B cell (primary cell): ENCODE results near the gene TANC1. TPM values are rescaled to one million over a fixed set of nuclear protein-coding genes. Genes with fewer than 3 reads are reported as not detected.

ENCODE experiments used
- ATAC-seq: fragments of 200-7000 bp; cut with Tn5 transposase; one replicate; pipeline ENCODE4 v1.10.0; 2021; ENCODE audit warnings: low read depth, mild to moderate bottlenecking, moderate number of reproducible peaks, moderate library complexity
- CTCF ChIA-PET: fragments of 350-600 bp; sonication (Branson Sonifier 250); formaldehyde crosslinking; loops from one replicate; lab custom pipeline; 2021; ENCODE audit warnings: antibody characterized with exemption, inconsistent platforms; lab: Charles Lee
- POLR2A ChIA-PET: fragments of 350-600 bp; sonication (Branson Sonifier 250); formaldehyde crosslinking; loops from one replicate; lab custom pipeline; 2021; ENCODE audit warnings: antibody characterized with exemption; lab: Charles Lee
- DNase-seq: peaks from one replicate; pipeline ENCODE4 v3.0.0; 2013
- H2AFZ ChIP-seq: 2 replicates; pipeline ENCODE4 v1.6.1; 2012; ENCODE audit warnings: mild to moderate bottlenecking, low read depth, low read length; ENCODE audit not compliant: insufficient read depth, poor library complexity, severe bottlenecking
- H3K27ac ChIP-seq, 2 donors: 1 replicate in 1 of 2; 2 replicates in 1 of 2; pipeline ENCODE4 v1.5.1; 2012 to 2013; ENCODE audit warnings: low read length in 2 of 2, mild to moderate bottlenecking in 2 of 2, moderate library complexity in 1 of 2
- H3K27me3 ChIP-seq, 4 experiments: fragments of 200-600 bp in 1 of 4; sonication (generic) in 1 of 4; replicated peaks in 1 of 4; 1 replicate in 2 of 4; 2 replicates in 2 of 4; pipeline versions ENCODE4 v1.6.1 to v1.7.0; 2013 to 2016; ENCODE audit warnings: low read length in 3 of 4, mild to moderate bottlenecking in 2 of 4, mixed read lengths in 1 of 4, moderate library complexity in 1 of 4; ENCODE audit not compliant: insufficient read depth in 4 of 4, control insufficient read depth in 3 of 4; ENCODE audit errors: control extremely low read depth in 1 of 4
- H3K36me3 ChIP-seq, 2 experiments: replicated peaks in 1 of 2; 1 replicate in 1 of 2; 2 replicates in 1 of 2; pipeline versions ENCODE4 v1.6.1 to v1.7.1; 2013; ENCODE audit warnings: low read length in 1 of 2; ENCODE audit not compliant: insufficient read depth in 2 of 2, control insufficient read depth in 1 of 2; ENCODE audit errors: control extremely low read depth in 1 of 2, extremely low read depth in 1 of 2
- H3K4me1 ChIP-seq, 2 donors: fragments of 200-600 bp in 1 of 2; sonication (generic) in 1 of 2; 1 replicate in 1 of 2; 2 replicates in 1 of 2; pipeline versions ENCODE4 v1.5.1 to v1.6.1; 2013 to 2017; ENCODE audit warnings: low read length in 2 of 2; ENCODE audit not compliant: control insufficient read depth in 2 of 2, insufficient read depth in 2 of 2
- H3K4me2 ChIP-seq: replicated peaks from 2 replicates; pipeline ENCODE3; 2012; ENCODE audit warnings: mild to moderate bottlenecking, low read depth, low read length; ENCODE audit not compliant: poor library complexity, severe bottlenecking
- H3K4me3 ChIP-seq, 5 experiments: fragments of 200-600 bp in 1 of 5; sonication (generic) in 1 of 5; 1 replicate in 3 of 5; 2 replicates in 2 of 5; pipeline versions ENCODE4 v1.5.1 to v1.7.0; 2011 to 2016; ENCODE audit warnings: low read length in 4 of 5, mild to moderate bottlenecking in 4 of 5, low read depth in 2 of 5, control low read depth in 1 of 5, moderate library complexity in 1 of 5; ENCODE audit not compliant: insufficient read depth in 1 of 5; ENCODE audit errors: control extremely low read depth in 1 of 5, extremely low read depth in 1 of 5
- H3K79me2 ChIP-seq: fragments of 200-600 bp; sonication (generic); one replicate; pipeline ENCODE4 v1.6.0; 2016; ENCODE audit warnings: low read length; ENCODE audit not compliant: control insufficient read depth, insufficient read depth
- H3K9ac ChIP-seq: fragments of 200-600 bp; sonication (generic); 2 replicates; pipeline ENCODE4 v1.6.1; 2017; ENCODE audit warnings: mild to moderate bottlenecking, low read length, moderate library complexity
- H3K9me3 ChIP-seq, 3 donors: one replicate each; pipeline versions ENCODE4 v1.6.1 to v1.7.1; 2013; ENCODE audit warnings: low read length in 2 of 3; ENCODE audit not compliant: control insufficient read depth in 2 of 3, insufficient read depth in 1 of 3; ENCODE audit errors: control extremely low read depth in 1 of 3
- H4K20me1 ChIP-seq: 2 replicates; pipeline ENCODE4 v1.6.0; 2012; ENCODE audit warnings: mild to moderate bottlenecking, low read length; ENCODE audit not compliant: insufficient read depth, control insufficient read depth, poor library complexity, severe bottlenecking
- H3K27ac Mint-ChIP-seq: one replicate; pipeline ENCODE4 v1.8.0; 2021; ENCODE audit warnings: mixed read lengths
- H3K27me3 Mint-ChIP-seq: one replicate; pipeline ENCODE4 v1.8.0; 2021; ENCODE audit warnings: mixed read lengths
- H3K4me1 Mint-ChIP-seq: one replicate; pipeline ENCODE4 v1.8.0; 2021; ENCODE audit warnings: mixed read lengths
- H3K4me3 Mint-ChIP-seq: one replicate; pipeline ENCODE4 v1.8.0; 2021; ENCODE audit warnings: mixed read lengths
- H3K9me3 Mint-ChIP-seq: one replicate; pipeline ENCODE4 v1.8.0; 2022; ENCODE audit warnings: mixed read lengths; ENCODE audit not compliant: insufficient read depth
- EZH2 ChIP-seq: IDR thresholded peaks from 2 replicates; pipeline ENCODE4 v1.6.1; 2012; ENCODE audit warnings: borderline replicate concordance, low read depth, mild to moderate bottlenecking, moderate library complexity, low read length; ENCODE audit not compliant: insufficient read depth, poor library complexity, severe bottlenecking
- WGBS: methylation state at CpG from one replicate; pipeline ENCODE4 v1.1.5; 2013; ENCODE audit warnings: missing lambda C conversion rate; ENCODE audit not compliant: insufficient coverage; 5-methylcytosine and 5-hydroxymethylcytosine counted together
- intact Hi-C: fragments of 100-400 bp; cut with micrococcal nuclease; formaldehyde crosslinking; loops from one replicate; pipeline ENCODE4 v1.10.0; 2022
- polyA plus RNA-seq: library from polyadenylated mRNA; depleted of rRNA; stranded (reverse); fragments of >200 nt; gene quantifications from 2 replicates; pipeline ENCODE4 v1.2.3, GENCODE V29; 2012
- total RNA-seq, 2 donors: library from RNA; stranded (reverse); fragments of 120-200 nt in 1 of 2; gene quantifications; 1 replicate in 1 of 2; 2 replicates in 1 of 2; pipeline versions ENCODE4 v1.2.3 to v1.2.4, GENCODE V29; 2013 to 2022
- TF ChIP-seq, protein P1 (sequence below): fragments of 200-600 bp; IDR thresholded peaks from one replicate; pipeline ENCODE4 v1.8.0; 2022; ENCODE audit warnings: antibody characterized with exemption, mild to moderate bottlenecking

Gene TANC1
- total and polyA plus RNA-seq, 2 donors (not counting 1 experiment from before 2014, with no cell fraction given): 0.13 TPM; not detected in 1

DNA sequence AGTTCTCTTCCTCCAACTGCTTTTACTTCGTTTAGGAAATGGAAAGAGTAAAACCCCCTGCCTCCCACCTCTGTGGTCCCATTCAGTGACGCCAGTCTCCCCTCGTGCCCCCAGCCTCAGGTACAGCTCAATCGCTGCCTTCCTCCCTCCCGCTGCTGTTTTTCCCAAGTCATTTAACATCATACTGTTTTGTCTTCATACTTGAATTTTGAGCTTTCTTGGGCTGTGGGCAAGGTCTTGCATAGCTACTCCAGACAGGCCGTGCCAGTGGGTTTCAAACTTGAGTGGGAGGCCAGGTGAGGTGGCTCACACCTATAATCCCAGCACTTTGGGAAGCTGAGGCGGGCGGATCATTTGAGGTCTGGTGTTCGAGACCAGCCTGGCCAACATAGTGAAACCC lies 155.3 kb downstream of the TANC1 start:
- H3K27me3 ChIP-seq: peaks cover 0 to 2% (median 0%) of the 10 kb centered on the region in 4 experiments
- H3K27ac Mint-ChIP-seq: no peak overlapping the region
- no peaks in the 10 kb centered on the region for H3K79me2 ChIP-seq
- no peak overlapping the region for H3K27ac ChIP-seq
- H3K9me3 Mint-ChIP-seq: no peaks in the 10 kb centered on the region
- no peak overlapping the region for H3K4me2 ChIP-seq
- no peaks in the 10 kb centered on the region for H4K20me1 ChIP-seq
- intact Hi-C loops: no loop called here
- H3K9ac ChIP-seq: no peak overlapping the region
- CTCF ChIA-PET: no interaction called here
- H3K4me3 Mint-ChIP-seq: no peak overlapping the region
- ATAC-seq (no peak), DNase-seq (no peak)
- H3K4me1 ChIP-seq: peaks cover 3 to 6% of the 10 kb centered on the region in 2 donors
- peaks cover 8% of the 10 kb centered on the region for H3K4me1 Mint-ChIP-seq
- H2AFZ ChIP-seq: no peak overlapping the region
- H3K4me3 ChIP-seq: no peak overlapping the region
- POLR2A ChIA-PET: no interaction called here
- H3K27me3 Mint-ChIP-seq: no peaks in the 10 kb centered on the region
- peaks cover 0 to 3% (median 0%) of the 10 kb centered on the region in 3 donors for H3K9me3 ChIP-seq
- TF ChIP-seq EZH2: no peak
- TF ChIP-seq, protein P1, sequence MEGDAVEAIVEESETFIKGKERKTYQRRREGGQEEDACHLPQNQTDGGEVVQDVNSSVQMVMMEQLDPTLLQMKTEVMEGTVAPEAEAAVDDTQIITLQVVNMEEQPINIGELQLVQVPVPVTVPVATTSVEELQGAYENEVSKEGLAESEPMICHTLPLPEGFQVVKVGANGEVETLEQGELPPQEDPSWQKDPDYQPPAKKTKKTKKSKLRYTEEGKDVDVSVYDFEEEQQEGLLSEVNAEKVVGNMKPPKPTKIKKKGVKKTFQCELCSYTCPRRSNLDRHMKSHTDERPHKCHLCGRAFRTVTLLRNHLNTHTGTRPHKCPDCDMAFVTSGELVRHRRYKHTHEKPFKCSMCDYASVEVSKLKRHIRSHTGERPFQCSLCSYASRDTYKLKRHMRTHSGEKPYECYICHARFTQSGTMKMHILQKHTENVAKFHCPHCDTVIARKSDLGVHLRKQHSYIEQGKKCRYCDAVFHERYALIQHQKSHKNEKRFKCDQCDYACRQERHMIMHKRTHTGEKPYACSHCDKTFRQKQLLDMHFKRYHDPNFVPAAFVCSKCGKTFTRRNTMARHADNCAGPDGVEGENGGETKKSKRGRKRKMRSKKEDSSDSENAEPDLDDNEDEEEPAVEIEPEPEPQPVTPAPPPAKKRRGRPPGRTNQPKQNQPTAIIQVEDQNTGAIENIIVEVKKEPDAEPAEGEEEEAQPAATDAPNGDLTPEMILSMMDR: no peak
- H3K36me3 ChIP-seq: no peaks in the 10 kb centered on the region
- 88% methylated on average over 3 of the region's 9 CpGs for WGBS

DNA sequence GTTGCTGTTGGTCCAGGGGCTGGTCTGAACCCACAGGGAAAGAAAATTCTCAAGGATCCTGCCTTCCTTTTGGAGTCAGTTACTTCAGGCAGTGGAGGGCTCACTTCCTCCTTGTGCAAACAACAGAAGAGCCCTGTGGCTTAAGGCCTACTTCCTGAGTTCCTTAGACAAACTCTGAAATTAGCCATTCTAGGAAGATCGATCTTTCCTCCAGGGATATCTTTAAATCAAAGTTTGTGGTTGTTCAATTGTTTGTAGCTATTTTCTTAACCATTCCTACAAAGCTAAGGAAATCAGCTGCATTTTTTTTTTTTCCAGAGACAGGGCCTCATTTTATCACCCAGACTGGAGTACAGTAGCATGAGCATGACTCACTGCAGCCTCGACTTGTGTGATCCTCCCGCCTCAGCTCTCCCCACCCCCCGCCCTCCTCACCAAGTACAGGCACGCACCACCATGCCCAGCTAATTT lies 156.0 kb downstream of the TANC1 start:
- H3K79me2 ChIP-seq: no peaks in the 10 kb centered on the region
- H3K4me3 ChIP-seq: no peak overlapping the region
- H3K9me3 ChIP-seq: peaks cover 0 to 3% (median 0%) of the 10 kb centered on the region in 3 donors
- Mint-ChIP-seq H3K4me1 (peaks cover 8% of the 10 kb centered on the region), H3K4me3 (no peak overlapping the region), H3K27ac (no peak overlapping the region), H3K27me3 (no peaks in the 10 kb centered on the region), H3K9me3 (no peaks in the 10 kb centered on the region)
- no peak for DNase-seq
- no peak for ATAC-seq
- no peak overlapping the region for H3K27ac ChIP-seq
- CTCF ChIA-PET: no interaction called here
- POLR2A ChIA-PET: no interaction called here
- H3K4me1 ChIP-seq: peaks cover 3 to 6% of the 10 kb centered on the region in 2 donors
- WGBS: no CpG with 5 or more reads among the region's 5 CpGs
- H3K27me3 ChIP-seq: peaks cover 0 to 2% (median 0%) of the 10 kb centered on the region in 4 experiments
- H4K20me1 ChIP-seq: no peaks in the 10 kb centered on the region
- H2AFZ ChIP-seq: peak overlapping the region; percentile 18
- no peak overlapping the region for H3K9ac ChIP-seq
- no peaks in the 10 kb centered on the region for H3K36me3 ChIP-seq
- H3K4me2 ChIP-seq: no peak overlapping the region
- TF ChIP-seq, protein P1: no peak
- intact Hi-C loops: no loop called here
